Stimulated activated CD4-positive, alpha-beta T cell treated with anti-CD3 and anti-CD28 coated beads, Interleukin-1b, Interleukin-23, amount 100 ng/mL, for 1 hour (primary cell): ENCODE data around the gene AFF3.

Experiments used
- DNase-seq, 2 donors: peaks; one replicate each; pipeline ENCODE4 v3.0.0-alpha.2; 2020; ENCODE audit warnings: low read depth in 2 of 2

The AFF3 gene

GRCh38 chr2:99707592-99707991, 434.8 kb downstream of the AFF3 start:
- DNase-seq = no peak

GRCh38 chr2:99706735-99707134, 435.7 kb downstream of the AFF3 start:
- DNase-seq = no peak

GRCh38 chr2:99701503-99701902, 440.9 kb downstream of the AFF3 start:
- no peak for DNase-seq

- no peak for DNase-seq
These were observed 441.6 kb downstream of the AFF3 start for GRCh38 chr2:99700482-99701398.

- no peak for DNase-seq
These were observed 443.5 kb downstream of the AFF3 start for GRCh38 chr2:99698896-99699295.

- no peak for DNase-seq
These were observed 444.4 kb downstream of the AFF3 start for GRCh38 chr2:99697811-99698568.

- no peak for DNase-seq
These were observed 446.5 kb downstream of the AFF3 start for GRCh38 chr2:99695944-99696253.

- no peak for DNase-seq
These were observed 447.1 kb downstream of the AFF3 start for GRCh38 chr2:99695130-99695943.

GRCh38 chr2:99694331-99694730, 448.1 kb downstream of the AFF3 start:
- DNase-seq = no peak

GRCh38 chr2:99692785-99693184, 449.6 kb downstream of the AFF3 start:
- no peak for DNase-seq

GRCh38 chr2:99691926-99692325, 450.5 kb downstream of the AFF3 start:
- DNase-seq = no peak

GRCh38 chr2:99689145-99689742, 453.1 kb downstream of the AFF3 start:
- no peak for DNase-seq

- DNase-seq = no peak
These were observed 453.7 kb downstream of the AFF3 start for GRCh38 chr2:99688699-99689098.

GRCh38 chr2:99682275-99683060, 459.9 kb downstream of the AFF3 start:
- no peak for DNase-seq

- DNase-seq = no peak
These were observed 461.4 kb downstream of the AFF3 start for GRCh38 chr2:99680946-99681345.

- DNase-seq = no peak
These were observed 462.9 kb downstream of the AFF3 start for GRCh38 chr2:99679518-99679917.

- DNase-seq = no peak
These were observed 463.8 kb downstream of the AFF3 start for GRCh38 chr2:99678625-99679024.

GRCh38 chr2:99677814-99678213, 464.6 kb downstream of the AFF3 start:
- DNase-seq = no peak

- no peak for DNase-seq
These were observed 467.2 kb downstream of the AFF3 start for GRCh38 chr2:99675130-99675661.

- no peak for DNase-seq
These were observed 468.3 kb downstream of the AFF3 start for GRCh38 chr2:99674090-99674489.
